Right kidney (tissue), 9 donors: ENCODE data around the gene NANP.
"Not testable (repeated sequence)": the region's sequence is repeated elsewhere in the genome, so short reads cannot be mapped to it uniquely, and the experiment has no call there.

Source experiments
- DNase-seq: peaks from one replicate; pipeline ENCODE4 v3.0.0-alpha.2; 2016
- long read RNA-seq, 8 donors: transcript quantifications; one replicate each; lab custom pipeline, GENCODE V29; 2026

NANP gene, protein sequence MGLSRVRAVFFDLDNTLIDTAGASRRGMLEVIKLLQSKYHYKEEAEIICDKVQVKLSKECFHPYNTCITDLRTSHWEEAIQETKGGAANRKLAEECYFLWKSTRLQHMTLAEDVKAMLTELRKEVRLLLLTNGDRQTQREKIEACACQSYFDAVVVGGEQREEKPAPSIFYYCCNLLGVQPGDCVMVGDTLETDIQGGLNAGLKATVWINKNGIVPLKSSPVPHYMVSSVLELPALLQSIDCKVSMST
- long read RNA-seq, donor 1, partial matches to known transcripts: 0 of 3 reads
- long read RNA-seq, donor 1, other reads (novel, unspliced or antisense): 0 of 3 reads
- long read RNA-seq, donor 2, partial matches to known transcripts: 0 of 3 reads
- long read RNA-seq, donor 2, other reads (novel, unspliced or antisense): 0 of 3 reads
- long read RNA-seq, donor 3, partial matches to known transcripts: 0 of 1 reads
- long read RNA-seq, donor 3, other reads (novel, unspliced or antisense): 0 of 1 reads
- long read RNA-seq, donor 4, partial matches to known transcripts: 0 of 1 reads
- long read RNA-seq, donor 4, other reads (novel, unspliced or antisense): 0 of 1 reads
- long read RNA-seq, donor 5, transcript NANP-201 (2 exons, 3,964 nt): major isoform, 6 of 6 reads
- long read RNA-seq, donor 5, partial matches to known transcripts: 0 of 6 reads
- long read RNA-seq, donor 5, other reads (novel, unspliced or antisense): 0 of 6 reads
- long read RNA-seq, donor 6, partial matches to known transcripts: 0 of 3 reads
- long read RNA-seq, donor 6, other reads (novel, unspliced or antisense): 0 of 3 reads
- long read RNA-seq, donor 7, transcript NANP-201 (2 exons, 3,964 nt): major isoform, 8 of 8 reads
- long read RNA-seq, donor 7, partial matches to known transcripts: 0 of 8 reads
- long read RNA-seq, donor 7, other reads (novel, unspliced or antisense): 0 of 8 reads
- long read RNA-seq, donor 8, partial matches to known transcripts: 0 of 2 reads
- long read RNA-seq, donor 8, other reads (novel, unspliced or antisense): 0 of 2 reads

DNA sequence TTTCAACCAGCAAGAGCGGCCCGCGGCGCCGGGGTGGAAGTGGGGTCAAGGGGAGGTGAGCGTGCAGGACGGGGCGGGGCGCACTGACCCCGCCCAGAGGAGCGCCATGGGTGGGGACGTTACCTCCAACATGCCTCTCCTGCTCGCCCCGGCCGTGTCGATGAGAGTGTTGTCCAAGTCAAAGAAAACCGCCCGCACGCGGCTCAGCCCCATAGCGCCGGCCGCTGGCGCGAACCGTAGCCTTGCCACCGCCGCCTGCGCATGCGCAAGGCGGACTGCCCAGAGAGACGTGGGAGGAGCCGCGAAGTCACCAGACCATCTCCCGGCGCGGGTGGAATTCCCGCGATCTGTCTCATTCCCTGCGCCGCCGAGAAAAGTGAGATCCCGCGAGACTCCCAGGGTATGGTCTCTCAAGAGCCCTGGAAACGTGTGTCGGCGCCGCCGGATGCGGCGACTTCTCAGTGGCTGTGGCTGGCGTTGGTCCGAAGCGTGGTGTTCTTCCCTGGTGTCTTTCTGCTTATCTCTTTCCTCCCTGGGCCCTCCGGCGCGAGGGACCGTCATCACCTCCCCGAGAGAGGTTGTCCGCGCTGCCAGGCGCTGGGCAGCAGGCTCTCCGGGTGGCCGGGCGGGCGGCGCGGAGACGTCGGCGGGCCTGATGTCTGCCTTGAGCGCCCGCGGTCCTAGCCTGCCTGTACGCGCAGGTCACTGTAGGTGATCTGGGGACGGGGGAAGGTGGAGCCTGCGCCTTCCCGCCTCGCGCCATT, at the start of gene NANP:
Gene NANP (minus strand): TSS at position 279 of the 764 bp plus-strand sequence. CDS start 66 bp downstream, at position 213.
- DNase-seq: peak; percentile 96

GRCh38 chr20:25672659-25673235, 48.9 kb upstream of the NANP start:
- DNase-seq: no peak

GRCh38 chr20:25669826-25670422, 46.1 kb upstream of the NANP start:
- no peak for DNase-seq

GRCh38 chr20:25668446-25668845, 44.6 kb upstream of the NANP start:
- no peak for DNase-seq

GRCh38 chr20:25659999-25660398, 36.2 kb upstream of the NANP start:
- no peak for DNase-seq

DNA sequence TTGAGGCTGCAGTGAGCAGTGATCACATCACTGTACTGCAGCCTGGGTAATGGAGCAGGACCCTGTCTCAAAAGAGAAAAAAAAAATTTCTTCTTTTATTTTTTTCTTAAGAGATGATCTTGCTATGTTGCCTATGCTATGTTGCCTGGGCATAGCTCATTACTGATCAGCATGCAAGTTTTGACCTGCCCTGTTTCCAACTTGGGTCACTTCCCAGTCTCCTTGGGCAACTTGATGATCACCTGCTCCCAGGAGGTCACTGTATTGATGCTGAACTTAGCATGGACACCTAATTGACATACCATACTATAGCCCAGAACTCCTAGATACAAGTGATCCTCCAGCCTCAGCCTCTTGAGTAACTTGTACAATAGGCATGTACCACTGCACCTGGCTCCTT, 30.7 kb upstream of the NANP start:
- DNase-seq: no peak

- DNase-seq: not testable (repeated sequence)
Measured at GRCh38 chr20:25652866-25653265, 29.1 kb upstream of the NANP start.

- no peak for DNase-seq
Measured at GRCh38 chr20:25644814-25645213, 21.0 kb upstream of the NANP start.

DNA sequence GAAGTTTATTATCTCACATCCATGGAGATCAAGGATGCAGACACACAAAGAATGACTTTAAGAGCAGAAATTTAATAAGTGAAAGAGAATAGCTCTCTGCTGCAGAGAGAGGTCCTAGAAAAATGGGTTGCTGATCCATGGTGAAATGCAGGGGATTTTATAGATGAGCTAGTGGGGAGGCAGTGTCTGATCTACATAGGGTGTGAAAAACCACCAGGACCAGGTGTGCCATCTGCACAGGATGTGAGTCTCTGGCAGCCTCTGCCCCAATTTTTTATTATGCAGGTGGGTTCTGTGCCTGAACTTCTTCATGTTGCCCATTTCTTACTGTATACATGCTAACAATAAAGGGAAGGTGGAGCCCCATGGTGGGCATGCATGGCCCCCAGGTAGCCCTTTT, 19.9 kb upstream of the NANP start:
- DNase-seq: no peak

DNA sequence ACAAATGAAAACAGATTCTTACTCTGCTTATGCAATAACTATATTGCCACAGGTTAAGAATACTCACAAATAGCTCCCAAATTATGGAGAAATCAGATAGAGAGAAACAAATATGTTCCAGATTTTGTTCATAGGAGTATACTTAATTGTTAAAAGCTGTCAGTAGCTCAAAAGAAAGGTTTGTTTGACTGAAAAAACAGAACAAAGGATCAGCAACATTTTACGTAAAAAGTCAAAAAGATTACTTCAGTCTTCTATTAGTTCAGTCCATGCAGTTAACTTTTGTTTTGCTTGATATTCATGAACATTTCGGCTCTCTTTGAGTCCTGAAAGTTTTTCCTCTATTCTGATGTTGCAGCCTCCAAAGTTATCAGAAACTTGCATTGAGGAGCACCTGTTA, 13.4 kb upstream of the NANP start:
- no peak for DNase-seq

- DNase-seq: no peak
Measured at GRCh38 chr20:25632940-25633790, 9.4 kb upstream of the NANP start.

DNA sequence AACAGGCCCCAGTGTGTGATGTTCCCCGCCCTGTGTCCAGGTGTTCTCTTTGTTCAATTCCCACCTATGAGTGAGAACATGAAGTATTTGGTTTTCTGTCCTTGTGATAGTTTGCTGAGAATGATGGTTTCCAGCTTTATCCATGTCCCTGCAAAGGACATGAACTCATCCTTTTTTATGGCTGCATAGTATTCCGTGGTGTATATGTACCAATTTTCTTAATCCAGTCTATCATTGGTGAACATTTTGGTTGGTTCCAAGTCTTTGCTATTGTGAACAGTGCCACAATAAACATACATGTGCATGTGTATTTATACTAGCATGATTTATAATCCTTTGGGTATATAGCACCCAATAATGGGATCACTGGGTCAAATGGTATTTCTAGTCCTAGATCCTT, 6.8 kb upstream of the NANP start:
- not testable (repeated sequence) for DNase-seq

- no peak for DNase-seq
Measured at GRCh38 chr20:25629816-25630499, 6.1 kb upstream of the NANP start.

DNA sequence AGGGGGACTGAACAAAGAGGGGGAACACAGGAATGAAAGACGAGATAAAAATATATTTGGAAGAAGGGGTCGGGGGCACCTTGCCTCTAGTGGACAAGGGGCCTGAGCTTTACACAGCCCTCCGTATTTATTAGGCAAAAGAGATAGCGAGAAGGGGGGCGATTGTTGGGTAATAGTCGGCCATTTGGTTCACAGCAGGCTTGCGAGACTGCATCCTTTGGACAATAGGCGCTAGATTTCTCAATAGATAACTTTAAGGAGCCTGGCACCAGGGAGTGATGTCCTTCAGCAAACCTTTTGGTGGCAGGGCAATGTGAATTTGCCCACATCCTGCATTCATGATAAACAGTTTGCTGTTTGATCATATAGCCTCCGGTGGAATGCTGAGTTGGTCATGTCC, 3.0 kb upstream of the NANP start:
- DNase-seq: no peak

- DNase-seq: no peak
Measured at GRCh38 chr20:25624500-25624939, 706 bp upstream of the NANP start.

DNA sequence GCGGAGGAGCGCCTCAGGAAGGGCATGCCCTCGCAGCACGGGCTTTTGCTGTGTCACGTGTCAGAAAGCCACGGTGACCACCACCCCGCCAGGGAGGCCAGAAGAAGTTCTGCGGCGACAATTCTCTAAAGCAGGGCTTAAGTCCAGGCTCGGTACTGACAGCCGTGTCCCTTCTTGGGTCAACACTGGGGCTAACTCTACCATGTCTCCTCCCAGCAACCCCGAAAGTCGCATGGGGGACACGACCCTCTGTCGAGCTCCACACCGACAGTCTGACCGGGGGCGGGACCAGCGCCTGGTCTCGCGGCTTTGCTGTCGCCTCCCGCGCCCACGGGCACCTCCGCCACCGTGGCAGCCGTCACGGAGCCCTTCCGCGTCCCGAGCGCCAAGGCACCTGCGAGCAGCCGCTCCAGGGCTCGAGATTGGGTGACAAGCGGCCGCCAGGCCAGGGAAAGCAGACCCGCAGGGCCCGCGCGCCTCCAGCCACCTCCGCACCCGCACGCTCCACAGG, 534 bp downstream of the NANP start:
- no peak for DNase-seq

DNA sequence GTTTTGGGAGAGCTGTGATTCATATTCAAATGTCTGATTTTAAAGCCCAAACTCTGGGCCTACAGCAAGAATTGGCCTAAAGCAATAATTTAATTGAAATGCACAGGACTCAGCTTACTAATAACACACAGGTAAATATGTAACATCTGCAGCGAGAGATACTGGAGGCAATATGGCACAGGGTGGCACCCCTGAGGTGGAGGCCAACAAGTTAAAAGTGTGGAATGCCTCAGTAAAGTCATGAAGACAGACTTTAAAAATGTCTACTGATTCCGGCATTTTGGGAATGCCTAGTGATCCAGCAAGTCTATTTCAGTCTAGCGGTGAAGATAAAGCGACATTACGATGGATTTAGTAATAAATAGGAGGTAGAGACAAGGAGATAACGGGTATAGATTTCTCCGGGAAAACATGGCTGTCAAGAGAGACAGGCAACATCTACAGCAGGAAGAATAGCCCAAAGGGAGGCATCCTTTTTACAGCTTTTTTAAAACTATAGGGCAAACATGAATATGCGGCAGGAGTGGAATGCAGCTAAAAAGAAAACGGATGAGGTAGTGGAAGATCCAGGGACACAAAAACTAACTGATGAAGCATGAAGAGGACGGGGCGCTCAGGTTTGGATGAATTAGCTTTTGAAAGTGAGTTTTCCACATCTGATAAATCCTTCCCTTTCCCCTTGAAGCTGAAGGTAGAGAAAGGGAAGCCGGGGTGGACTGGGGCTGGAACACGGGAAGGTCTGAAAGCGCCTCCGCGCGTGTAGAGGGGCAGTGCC, 1.2 kb downstream of the NANP start:
- DNase-seq: no peak

- DNase-seq: no peak
Measured at GRCh38 chr20:25622049-25622448, 1.8 kb downstream of the NANP start.

DNA sequence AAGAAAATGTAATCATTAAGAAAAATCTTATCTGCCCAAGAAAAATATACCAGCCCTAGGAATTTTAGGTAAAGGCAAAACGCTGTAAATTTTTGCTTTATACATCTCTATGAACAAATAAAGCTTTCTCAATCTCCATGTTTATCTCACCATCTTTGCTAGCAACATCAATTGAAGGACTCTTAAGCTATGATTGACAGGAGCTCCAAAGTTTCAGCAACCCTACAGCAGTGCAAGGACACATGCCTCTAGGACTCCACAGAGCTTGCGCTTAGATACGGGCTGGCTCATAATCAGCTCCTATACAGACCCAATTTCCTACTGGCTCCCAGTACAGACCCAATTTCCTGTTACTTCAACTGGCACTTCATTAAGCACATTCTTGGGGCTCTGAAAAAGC, 4.3 kb downstream of the NANP start:
- DNase-seq: no peak
